GM03348 (cell line): ENCODE results near the gene ACMSD.
"Not testable (repeated sequence)": the region's sequence is repeated elsewhere in the genome, so short reads cannot be mapped to it uniquely, and the experiment has no call there.

Source experiments
- DNase-seq: peaks from one replicate; pipeline ENCODE4 v3.0.0; 2012; ENCODE audit warnings: low spot score

ACMSD gene

GRCh38 chr2:134852518-134852917, 14.1 kb downstream of the ACMSD start:
- peak; percentile 18 for DNase-seq

- no peak for DNase-seq
Observed at GRCh38 chr2:134855709-134856108, 17.3 kb downstream of the ACMSD start.

DNA sequence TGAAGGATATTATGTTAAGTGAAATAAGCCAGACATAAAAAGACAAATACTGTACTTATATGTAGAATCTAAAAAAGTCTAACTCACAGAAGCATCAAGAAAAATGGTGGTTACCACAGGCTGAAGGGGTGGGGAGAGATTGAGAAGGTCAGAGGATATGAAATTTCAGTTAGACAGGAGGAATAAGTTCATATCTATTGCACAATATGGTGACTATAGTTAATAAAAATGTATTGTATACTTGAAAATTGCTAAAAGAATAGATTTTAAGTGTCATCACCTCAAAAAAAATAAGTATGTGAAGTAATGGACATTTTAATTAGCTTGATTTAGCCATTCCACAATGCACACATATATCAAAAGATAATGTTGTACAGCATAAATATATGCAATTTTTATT, 19.8 kb downstream of the ACMSD start:
- no peak for DNase-seq

GRCh38 chr2:134861173-134861572, 22.8 kb downstream of the ACMSD start:
- DNase-seq = no peak

DNA sequence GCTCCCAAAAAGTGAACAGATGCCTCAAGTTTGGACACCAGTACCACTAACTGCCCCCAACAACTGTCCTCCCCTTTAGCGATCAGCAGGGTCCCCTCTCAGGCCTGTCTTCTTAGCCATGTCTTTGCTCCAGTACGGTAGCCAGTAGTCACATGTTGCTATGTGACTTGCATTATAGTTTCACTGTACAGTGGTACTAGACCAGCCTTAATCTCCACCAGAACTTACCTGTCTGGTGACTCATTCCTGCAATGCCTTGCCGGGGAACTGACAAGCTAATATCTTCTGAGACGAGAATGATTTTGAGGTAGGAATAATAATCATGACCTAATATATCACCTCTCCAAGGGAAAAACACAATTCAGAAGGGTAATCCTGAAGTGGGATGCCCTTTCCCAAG, 23.7 kb downstream of the ACMSD start:
- DNase-seq = no peak

- no peak for DNase-seq
Observed at GRCh38 chr2:134862674-134863073, 24.3 kb downstream of the ACMSD start.

DNA sequence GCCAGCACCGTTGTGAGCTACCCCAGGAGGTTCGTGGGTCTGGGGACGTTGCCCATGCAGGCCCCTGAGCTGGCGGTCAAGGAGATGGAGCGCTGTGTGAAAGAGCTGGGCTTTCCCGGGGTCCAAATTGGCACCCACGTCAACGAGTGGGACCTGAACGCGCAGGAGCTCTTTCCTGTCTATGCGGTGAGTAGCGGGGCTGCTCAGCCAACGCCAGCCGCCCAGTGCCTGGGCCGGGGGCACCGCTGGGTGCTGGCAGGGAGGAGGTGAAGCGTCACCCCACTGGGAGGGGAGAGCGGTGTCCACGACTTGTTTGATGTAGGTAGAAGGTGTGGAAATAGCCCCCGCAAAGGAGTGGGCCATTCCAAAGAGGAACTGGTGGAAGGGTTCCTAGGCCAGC, 25.0 kb downstream of the ACMSD start:
- DNase-seq = no peak

- no peak for DNase-seq
Observed at GRCh38 chr2:134865067-134865787, 26.8 kb downstream of the ACMSD start.

GRCh38 chr2:134866498-134867099, 28.2 kb downstream of the ACMSD start:
- no peak for DNase-seq

- no peak for DNase-seq
Observed at GRCh38 chr2:134869946-134870736, 31.7 kb downstream of the ACMSD start.

GRCh38 chr2:134873152-134873551, 34.7 kb downstream of the ACMSD start:
- DNase-seq = no peak

- no peak for DNase-seq
Observed at GRCh38 chr2:134875309-134875708, 36.9 kb downstream of the ACMSD start.

GRCh38 chr2:134882773-134883172, 44.4 kb downstream of the ACMSD start:
- DNase-seq = no peak

GRCh38 chr2:134883552-134884293, 45.3 kb downstream of the ACMSD start:
- DNase-seq = no peak

DNA sequence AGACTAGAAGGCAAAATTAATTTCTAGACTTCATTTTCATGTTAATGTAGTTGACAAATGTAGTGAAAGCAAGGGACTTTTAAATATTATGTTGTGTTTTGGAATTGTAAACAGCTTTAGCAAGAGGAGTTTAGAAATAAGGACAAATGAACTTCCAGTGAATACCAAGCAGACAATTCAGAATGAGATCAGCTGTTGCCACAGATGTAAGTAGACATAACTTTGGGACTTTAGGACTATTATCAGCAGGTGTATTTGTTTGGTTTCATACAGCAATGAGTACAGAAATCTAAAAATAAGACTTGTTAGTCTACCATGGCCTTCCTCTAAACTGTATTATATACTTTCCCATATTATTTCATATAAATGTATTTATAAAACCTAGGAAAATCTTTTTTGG, 46.0 kb downstream of the ACMSD start:
- no peak for DNase-seq

- DNase-seq = no peak
Observed at GRCh38 chr2:134892282-134893035, 54.0 kb downstream of the ACMSD start.

DNA sequence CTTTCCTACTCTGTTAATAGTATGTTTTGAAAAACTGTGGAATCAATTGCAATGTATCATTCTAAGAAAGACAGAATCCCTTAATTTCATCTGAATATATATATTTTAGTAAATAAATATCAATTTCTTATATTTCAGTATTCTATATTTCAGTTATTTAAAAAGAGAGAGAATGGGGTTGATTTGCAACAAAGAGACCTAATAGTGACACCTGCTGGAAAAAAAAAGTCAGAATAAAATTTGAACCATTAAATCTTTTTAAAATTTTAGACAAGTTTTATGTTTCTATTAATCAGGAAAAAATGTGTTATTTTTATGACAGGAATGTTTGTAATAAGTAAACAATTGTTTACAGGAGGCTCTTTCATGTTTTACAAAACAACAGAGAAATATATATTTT, 59.5 kb downstream of the ACMSD start:
- peak; percentile 11 for DNase-seq

DNA sequence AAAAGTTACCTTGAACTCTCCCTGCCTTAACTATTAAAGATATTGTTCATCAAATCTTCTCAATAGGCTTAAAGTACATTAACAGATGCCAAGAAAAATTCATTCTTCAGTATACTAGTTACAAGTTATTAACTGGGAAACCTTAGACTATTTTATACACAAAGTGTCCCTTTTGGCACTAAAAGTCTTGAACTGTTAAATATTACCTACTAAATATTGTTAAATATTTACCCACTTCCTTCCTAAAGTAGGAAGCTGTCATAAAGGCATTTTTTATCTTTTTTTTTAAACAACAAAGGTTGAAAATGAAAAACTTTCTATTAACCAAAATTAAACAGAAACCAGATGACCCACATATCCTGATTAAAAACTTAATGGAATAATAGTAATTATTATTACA, 60.8 kb downstream of the ACMSD start:
- DNase-seq = no peak

DNA sequence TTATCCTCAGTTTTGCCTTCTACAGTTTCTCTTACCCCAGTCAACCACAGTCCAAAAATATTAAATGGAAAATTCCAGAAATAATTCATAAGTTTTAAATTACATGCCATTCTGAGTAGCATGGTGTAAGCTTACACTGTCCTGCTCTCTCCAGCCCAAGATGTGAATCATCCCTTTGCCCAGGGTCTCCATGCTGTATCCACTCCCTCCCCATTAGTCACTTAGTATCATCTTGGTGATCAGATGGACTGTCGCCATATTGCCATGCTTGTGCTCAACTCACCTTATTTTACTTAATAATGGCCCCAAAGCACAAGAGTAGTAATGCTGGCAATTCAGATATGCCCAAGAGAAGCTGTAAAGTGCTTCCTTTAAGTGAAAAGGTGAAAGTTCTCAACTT, 61.7 kb downstream of the ACMSD start:
- peak; percentile 12 for DNase-seq

GRCh38 chr2:134903701-134904100, 65.3 kb downstream of the ACMSD start:
- not testable (repeated sequence) for DNase-seq

DNA sequence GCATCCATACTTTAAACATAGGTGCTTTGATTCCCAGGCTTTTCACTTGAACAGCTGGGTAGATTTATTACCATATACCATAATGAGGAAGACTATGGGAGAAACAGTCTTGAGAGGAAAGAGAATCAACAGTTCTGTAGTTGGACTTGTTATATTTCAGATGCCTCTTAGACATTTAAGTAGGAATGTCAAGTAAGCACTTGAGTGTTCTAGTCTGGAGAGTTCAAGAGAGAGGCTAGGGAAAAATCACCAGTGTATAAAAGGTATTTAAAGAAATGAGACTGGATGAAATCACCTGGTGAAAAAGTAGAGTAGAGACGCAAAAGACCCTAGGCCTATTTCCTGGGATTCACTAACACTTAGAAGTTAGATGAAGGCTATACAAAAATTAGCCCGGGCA, 66.8 kb downstream of the ACMSD start:
- DNase-seq = no peak

GRCh38 chr2:134906726-134907125, 68.3 kb downstream of the ACMSD start:
- DNase-seq = no peak
